HG02610 (cell line): Measurements from ENCODE around the gene TSPAN7.

Experiments used
- ATAC-seq: cut with Tn5 transposase; IDR thresholded peaks from one replicate; pipeline ENCODE4 v1.9.1; 2021; ENCODE audit warnings: mild to moderate bottlenecking, moderate library complexity; ENCODE audit not compliant: unreplicated experiment

Gene TSPAN7

GRCh38 chrX:38561126-38561868, at the start of gene TSPAN7:
Gene TSPAN7 (plus strand): TSS chrX:38561542. CDS start chrX:38561547, 5 bp downstream.
- peak; percentile 68 for ATAC-seq

DNA sequence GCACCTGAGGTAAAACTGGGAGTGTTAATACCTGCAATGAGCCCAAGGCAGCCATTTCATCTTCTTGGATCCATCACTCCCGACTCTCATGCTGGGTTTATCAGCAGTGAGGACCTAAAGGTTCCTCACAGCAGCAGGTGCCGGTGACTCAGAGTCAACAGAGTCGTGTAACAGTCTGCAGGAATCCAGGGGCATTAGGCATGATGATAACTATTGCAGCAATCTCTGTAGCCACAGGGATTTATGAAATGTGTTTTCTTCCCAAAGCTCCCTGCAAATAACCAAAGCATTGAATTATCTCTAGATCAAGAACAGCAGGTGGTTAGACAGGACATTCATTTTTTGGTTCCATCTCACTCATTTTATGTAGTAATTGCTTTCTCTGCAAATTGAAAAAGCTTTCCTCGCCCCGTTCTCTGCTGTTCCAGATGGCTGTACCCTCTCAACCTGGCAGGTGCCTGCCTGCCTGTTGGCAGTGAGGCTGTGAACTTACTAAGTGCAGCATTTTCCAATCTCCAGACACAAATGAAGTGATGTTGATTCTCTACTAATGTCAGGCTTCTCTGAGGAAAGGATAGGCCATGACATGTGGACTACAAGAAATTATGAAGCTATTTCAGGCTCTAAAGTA, 48.1 kb upstream of the TSPAN7 start:
- ATAC-seq, result no peak

- ATAC-seq, result no peak
These were observed 47.1 kb upstream of the TSPAN7 start for GRCh38 chrX:38514016-38514854.

- ATAC-seq, result no peak
These were observed 46.1 kb upstream of the TSPAN7 start for GRCh38 chrX:38515291-38515690.

DNA sequence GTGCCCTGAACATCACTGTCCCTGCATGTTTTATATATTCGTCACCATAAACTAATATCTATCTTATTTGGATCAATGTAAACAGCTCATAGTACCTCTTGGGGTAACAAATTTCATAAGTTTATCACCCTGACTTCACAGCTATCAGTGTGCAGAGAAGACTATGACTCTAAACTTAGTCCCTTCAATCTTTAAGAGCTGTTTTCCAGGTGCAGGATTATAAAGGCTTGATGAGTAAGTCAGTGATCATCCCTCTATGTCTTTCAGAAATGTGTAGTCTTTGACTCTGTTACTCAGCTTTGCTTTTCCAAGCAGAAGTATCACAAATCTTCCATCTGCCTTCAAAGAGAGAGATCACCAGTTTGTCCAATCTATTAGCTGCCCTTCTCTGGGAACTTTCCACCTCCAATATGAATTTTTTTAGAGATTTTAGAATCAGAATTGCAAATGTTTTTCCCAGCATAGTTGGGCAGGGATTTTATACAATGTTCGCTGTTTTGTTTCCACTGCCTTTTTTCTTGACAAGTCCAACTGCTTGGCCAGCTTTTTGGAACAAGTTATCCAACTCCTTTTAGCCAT, 45.1 kb upstream of the TSPAN7 start:
- ATAC-seq, result no peak

DNA sequence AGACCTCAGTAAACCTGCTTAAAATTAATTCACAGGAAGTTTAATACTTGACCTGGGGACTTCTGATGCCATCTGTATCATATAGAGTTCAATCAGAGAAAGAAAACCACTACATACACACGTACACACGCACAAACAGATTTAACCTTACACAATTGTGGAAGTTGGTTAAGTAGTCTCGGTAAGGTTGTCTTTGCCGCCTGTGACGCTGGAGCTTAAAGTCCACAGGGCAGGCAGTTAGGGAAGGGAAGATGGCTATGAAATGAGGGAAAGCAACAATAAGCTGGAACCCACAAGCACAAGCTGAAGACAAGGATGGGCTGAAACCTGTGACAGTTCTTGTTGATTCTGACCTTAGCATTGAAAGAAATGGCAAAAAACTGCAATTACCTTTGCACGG, 41.7 kb upstream of the TSPAN7 start:
- no peak for ATAC-seq

GRCh38 chrX:38538134-38538533, 23.2 kb upstream of the TSPAN7 start:
- no peak for ATAC-seq

DNA sequence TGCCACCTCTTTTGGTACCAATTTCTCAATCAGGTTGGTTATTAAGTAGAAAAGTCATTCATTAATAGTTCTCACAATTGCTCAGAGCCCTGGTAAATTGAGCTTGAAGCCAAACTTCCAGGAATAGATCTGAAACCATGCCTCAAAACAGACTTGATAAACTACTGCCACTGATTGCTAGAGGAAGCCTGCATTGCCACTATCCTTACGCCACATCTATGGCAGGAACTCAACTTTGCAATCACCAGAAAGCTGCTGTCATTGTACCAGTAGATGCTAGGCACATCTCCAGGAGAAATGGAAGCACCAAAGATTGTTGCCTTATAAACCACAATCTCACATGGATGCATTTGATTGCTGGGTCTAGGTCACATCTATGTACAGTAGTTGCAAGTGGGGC, 21.6 kb upstream of the TSPAN7 start:
- ATAC-seq, result no peak

GRCh38 chrX:38548508-38548907, 12.8 kb upstream of the TSPAN7 start:
- ATAC-seq, result no peak

DNA sequence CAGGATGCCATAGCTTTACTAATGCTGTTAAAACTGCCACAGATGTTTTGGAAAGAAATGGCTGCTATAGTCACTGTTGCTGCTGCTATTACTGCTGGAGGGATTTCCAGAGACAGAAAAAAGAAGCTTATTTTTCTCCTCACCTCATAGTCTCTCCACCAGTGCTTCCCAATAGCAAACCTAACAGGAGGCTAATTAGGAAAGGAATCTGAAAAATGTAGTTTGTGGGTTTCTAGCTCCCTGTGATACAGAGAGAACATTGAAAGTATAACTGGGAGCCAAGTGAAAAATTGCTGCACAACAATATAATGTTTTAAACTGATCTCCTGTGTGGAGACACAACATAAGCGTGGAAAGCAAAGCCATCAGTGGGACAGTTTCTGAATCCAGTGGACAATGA, 8.6 kb upstream of the TSPAN7 start:
- ATAC-seq, result no peak

DNA sequence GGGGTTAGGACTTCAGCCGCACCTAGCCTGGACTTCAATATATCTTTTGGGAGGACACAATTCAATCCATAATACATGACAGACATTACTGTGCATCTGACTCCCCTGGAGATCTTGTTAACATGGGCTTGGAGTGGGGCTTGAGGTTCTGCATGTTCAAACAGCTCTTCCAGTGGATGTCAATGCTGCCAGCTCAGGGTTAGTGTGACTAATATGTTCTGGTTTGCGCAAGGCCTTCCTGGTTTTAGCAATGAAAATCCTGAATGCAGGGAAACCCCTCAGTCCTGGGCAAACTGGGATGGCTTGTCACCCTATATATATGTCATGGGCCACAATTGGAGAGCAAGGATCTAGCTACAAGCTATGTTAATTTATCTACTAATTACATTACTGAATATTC, 2.7 kb upstream of the TSPAN7 start:
- ATAC-seq, result no peak

GRCh38 chrX:38560776-38561125, 591 bp upstream of the TSPAN7 start:
- no peak for ATAC-seq

DNA sequence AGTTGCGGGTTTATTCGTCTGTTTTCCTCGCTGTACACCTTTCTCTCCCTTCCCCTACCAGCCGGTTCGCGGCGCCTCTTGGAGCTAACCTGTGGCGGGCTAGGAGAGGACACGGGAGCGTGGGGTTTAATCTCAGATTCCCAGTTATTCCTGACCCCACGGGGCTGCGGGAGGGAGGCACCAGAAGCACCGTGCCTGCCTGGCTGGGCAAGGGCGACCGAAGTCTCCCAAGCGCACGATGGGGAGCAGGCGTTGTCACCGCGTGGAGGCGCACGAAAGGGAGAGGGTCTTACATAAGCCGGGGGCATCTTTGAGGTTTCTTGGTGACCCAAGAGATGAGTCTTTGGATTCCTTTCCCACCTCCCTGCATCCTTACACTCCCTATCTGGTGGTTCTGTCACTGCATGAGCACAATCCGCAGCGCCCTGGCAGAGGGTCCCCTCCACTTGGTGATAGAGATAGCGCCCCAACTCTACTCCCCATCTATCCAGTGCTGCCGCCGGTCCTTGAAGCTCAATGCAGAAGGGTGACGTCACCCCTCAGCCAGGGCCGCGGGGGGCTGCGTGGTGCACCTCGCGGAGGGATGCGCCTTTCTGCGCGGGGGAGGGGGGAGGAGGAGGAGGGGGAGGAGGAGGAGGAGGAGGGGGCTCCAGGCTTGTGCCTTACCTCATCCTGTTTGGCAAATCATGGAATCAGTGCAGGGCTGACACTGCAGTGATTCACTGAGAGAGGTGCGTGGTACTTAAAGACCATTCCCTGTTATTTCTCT, 793 bp downstream of the TSPAN7 start:
- ATAC-seq, result no peak

DNA sequence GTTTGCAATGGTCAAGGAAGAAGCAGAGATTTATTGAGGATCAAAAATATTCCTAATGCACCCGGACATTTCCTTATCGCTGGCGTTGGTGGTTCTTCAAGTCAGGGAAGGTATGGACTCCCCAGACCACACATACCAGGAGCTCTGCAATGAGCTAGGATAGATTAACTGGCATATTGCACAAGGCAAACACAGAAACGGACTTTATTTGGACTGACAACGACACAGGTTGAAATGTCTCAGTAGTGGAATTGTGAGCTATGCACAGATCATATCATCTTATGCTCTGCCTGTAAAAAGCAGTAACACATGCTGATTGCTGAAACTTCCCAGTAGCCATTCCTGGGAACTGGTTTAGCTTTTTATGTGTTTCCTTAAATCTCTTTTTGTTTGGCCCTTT, 1.7 kb downstream of the TSPAN7 start:
- no peak for ATAC-seq

DNA sequence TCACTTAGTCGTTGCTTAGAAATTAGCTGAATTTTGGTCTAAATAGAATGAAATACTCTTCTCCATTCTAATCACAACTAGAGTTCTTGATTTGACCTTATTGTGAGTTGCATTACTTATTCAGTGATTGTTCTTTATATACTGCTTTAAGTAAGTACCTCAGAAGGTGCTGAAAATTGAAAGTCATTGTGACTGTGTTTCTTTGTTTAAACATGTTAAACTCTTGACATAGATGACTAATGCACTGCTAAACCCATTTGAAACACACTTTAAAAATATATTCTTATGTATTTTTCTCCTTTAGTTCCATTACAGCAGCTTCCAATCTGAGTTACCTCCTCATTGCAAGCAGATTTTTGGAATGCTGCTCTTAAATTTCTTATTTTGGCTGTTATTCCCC, 9.1 kb downstream of the TSPAN7 start:
- no peak for ATAC-seq

DNA sequence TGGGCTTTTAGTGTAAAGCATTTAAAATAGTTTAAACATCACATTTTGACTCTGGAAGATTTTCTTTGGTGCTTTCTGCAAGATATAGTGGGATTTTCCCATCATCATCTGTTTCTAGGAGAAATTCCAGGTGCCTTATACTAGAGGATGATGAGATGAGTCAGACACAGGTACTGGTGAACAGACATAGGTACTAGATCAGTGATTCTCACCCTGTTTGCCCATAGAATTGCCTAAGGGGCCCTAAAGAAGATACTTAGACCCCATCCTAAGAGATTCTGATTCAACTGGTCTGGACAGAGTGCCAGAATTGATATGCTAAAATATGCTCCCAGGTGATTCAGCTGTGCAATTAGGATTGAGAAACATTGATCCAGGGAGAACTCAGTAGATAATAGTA, 9.7 kb downstream of the TSPAN7 start:
- ATAC-seq, result no peak

DNA sequence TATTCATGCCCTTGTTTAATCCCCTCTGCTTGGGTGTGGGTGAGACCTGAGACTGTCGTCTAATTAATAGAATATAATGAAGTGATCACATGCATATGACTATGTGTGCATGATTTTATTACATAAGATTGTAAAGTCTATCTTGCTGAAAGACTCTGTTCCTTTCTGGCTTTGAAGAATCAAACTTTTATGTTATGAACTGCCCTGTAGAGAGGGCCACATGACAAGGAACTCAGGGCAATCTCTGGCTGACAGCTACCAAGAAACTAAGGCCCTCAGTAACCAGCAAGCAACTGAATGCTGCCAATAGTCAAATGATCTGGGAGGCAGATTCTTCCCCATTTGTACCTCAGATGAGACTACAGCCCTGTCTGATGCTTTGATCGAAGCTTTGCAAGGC, 13.5 kb downstream of the TSPAN7 start:
- ATAC-seq, result no peak

- no peak for ATAC-seq
These were observed 14.5 kb downstream of the TSPAN7 start for GRCh38 chrX:38575888-38576287.

DNA sequence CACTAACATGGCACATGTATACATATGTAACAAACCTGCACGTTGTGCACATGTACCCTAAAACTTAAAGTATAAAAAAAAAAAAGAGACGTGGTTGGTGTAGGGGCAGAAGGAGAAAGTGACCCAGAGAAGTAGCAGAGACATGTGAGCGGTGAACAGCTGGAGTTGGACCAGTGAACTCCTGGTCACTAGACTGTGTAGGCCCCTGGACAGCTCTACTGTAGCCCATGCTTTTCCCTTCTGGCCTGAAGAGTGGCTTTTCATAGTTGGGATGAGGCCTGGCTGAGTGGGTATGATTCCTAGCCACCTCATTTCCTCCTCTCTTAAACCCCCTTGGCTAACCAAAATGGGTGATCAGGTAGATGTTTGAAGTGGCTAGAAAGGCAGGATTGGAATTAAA, 16.4 kb downstream of the TSPAN7 start:
- no peak for ATAC-seq

DNA sequence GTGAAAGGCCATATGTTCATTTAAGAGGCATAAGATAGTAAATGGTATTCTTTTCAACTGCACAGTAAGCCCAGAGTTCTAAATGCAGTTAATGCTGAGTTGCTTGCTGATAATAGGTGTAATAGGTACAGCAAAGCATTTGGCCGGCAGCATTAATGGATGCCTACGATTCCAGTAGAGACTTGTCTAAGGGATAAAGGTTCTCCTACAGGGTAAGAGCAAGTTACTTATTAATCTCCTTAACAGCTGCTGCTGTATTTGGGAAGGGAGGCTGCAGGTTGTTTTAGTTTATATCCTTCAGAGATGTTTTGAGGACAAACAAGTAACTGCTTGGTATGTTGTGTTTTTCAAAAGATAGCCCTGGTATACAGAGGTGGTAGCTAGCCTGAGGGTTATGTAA, 16.8 kb downstream of the TSPAN7 start:
- ATAC-seq, result no peak

- ATAC-seq, result no peak
These were observed 21.8 kb downstream of the TSPAN7 start for GRCh38 chrX:38583181-38583580.
